ENCODE measurements around the gene NEU4.

DNA sequence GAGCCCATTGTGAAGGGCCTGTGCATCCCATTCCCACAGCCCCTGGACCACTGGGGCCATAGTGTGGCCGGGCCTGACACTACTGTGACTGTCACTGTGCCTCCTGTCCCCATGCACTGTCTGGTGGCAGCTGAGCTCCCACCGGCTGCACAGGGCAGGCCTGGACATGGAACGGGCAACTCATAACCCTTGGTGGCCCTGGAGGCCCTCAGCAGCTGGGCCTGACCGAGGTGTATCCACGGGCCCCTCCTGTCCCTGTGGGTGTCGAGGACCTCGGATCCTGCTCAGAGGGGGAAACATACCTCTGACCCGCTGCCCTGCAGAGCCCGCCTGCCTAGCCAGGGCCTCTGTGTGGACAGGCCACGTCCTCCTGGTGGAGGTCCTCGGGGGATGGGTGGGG is 40.1 kb upstream of the NEU4 start:
- no peak for TF ChIP-seq SP1 (CRISPR knock-in tag; conservative IDR thresholded peaks at IDR 0.05)
- TF ChIP-seq, protein P1, sequence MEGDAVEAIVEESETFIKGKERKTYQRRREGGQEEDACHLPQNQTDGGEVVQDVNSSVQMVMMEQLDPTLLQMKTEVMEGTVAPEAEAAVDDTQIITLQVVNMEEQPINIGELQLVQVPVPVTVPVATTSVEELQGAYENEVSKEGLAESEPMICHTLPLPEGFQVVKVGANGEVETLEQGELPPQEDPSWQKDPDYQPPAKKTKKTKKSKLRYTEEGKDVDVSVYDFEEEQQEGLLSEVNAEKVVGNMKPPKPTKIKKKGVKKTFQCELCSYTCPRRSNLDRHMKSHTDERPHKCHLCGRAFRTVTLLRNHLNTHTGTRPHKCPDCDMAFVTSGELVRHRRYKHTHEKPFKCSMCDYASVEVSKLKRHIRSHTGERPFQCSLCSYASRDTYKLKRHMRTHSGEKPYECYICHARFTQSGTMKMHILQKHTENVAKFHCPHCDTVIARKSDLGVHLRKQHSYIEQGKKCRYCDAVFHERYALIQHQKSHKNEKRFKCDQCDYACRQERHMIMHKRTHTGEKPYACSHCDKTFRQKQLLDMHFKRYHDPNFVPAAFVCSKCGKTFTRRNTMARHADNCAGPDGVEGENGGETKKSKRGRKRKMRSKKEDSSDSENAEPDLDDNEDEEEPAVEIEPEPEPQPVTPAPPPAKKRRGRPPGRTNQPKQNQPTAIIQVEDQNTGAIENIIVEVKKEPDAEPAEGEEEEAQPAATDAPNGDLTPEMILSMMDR (IDR thresholded peaks at IDR 0.05), result no peak
